Pancreas (tissue), 10 donors: ENCODE results near the gene CCR4. TPM values are rescaled to one million over a fixed set of nuclear protein-coding genes. Genes with fewer than 3 reads are reported as not detected.
"Not testable (repeated sequence)": the region's sequence is repeated elsewhere in the genome, so short reads cannot be mapped to it uniquely, and the experiment has no call there.

ENCODE experiments used
- ATAC-seq, 4 donors: fragments of 200-7000 bp; cut with Tn5 transposase; one replicate each; pipeline versions ENCODE4 v1.8.0 to v1.9.1; 2020; ENCODE audit warnings: mild to moderate bottlenecking in 4 of 4, moderate library complexity in 4 of 4
- DNase-seq, 6 donors: peaks; one replicate each; pipeline ENCODE4 v3.0.0-alpha.2; 2020
- FAIRE-seq: peaks from 2 replicates; lab custom pipeline; 2012; peaks lifted over from hg19 to GRCh38; lab: Jason Lieb, UNC
- H3K27ac ChIP-seq, 4 donors: fragments of 200-600 bp; sonication (generic); 1 replicate in 3 of 4; 2 replicates in 1 of 4; pipeline versions ENCODE4 v1.5.0 to v1.8.0; 2020
- H3K27me3 ChIP-seq, 4 donors: fragments of 200-600 bp; one replicate each; pipeline ENCODE4 v1.8.0; 2021
- H3K36me3 ChIP-seq, 3 donors: fragments of 200-600 bp; sonication (generic) in 1 of 3; one replicate each; pipeline versions ENCODE4 v1.5.0 to v1.8.0; 2020 to 2021
- H3K4me1 ChIP-seq, 3 donors: fragments of 200-600 bp; one replicate each; pipeline ENCODE4 v1.8.0; 2021
- H3K4me3 ChIP-seq, 4 donors: fragments of 200-600 bp; sonication (generic) in 2 of 4; one replicate each; pipeline versions ENCODE4 v1.5.0 to v1.8.0; 2020 to 2021
- H3K9me3 ChIP-seq, 4 donors: fragments of 200-600 bp; one replicate each; pipeline ENCODE4 v1.8.0; 2021
- CTCF ChIP-seq, 4 donors: fragments of 200-600 bp; sonication (generic) in 3 of 4; IDR thresholded peaks; one replicate each; pipeline versions ENCODE4 v1.5.0 to v1.8.0; 2021; ENCODE audit warnings: antibody characterized with exemption in 4 of 4
- WGBS, 2 donors: extraction: QIAGEN DNeasy Blood & Tissue Kit; methylation state at CpG; one replicate each; pipeline ENCODE4 v1.1.7; 2013; 5-methylcytosine and 5-hydroxymethylcytosine counted together
- intact Hi-C, 3 donors: fragments of 100-400 bp; cut with DNase I; formaldehyde crosslinking; loops; one replicate each; pipeline versions ENCODE4 v1.11.1 to v1.14.2; 2022
- polyA plus RNA-seq, 2 donors: library from polyadenylated mRNA; stranded (reverse); fragments of 200-250 nt; gene quantifications; one replicate each; pipeline ENCODE4 v1.2.3, GENCODE V29; 2013
- total RNA-seq, 6 donors: library from RNA; stranded (reverse); fragmentation: NEBNext Ultra II Directional in 4 of 6; extraction: Animal tissue kit (Norgen Biotek cat#: 25700) in 4 of 6; gene quantifications; one replicate each; pipeline versions ENCODE4 v1.2.1 to v1.2.4, GENCODE V29; 2021 to 2023
- donor health status: healthy with polysubstance abuse.
- donor health status: DM: no; HTN: no; CAD: no; lungs with moderate emphysema.
- donor health status: DM: no; HTN: no; CAD: no.
- donor health status: control.
- donor health status: control.
- donor health status: Bipolar disorder and iron deficiency.
- donor health status: DM: yes; HTN: yes; CAD: no.
- donor health status: DM: no; HTN: no; CAD: no.
- donor health status: DM: no; HTN: no; CAD: no.
- donor health status: DM: yes; HTN: yes; CAD: no.

Gene CCR4
- total and polyA plus RNA-seq, 8 donors = 0.06 to 0.25 (median 0.09) TPM; not detected in 4

- FAIRE-seq (no peak), DNase-seq (no peak), ATAC-seq (no peak)
- WGBS, 2 donors = 88 to 91% methylated on average over 1 of the region's 1 CpG
- intact Hi-C loops = no loop called here
- no peak for TF ChIP-seq CTCF (IDR thresholded peaks at IDR 0.05)
- Histone ChIP-seq H3K36me3 (no peaks in the 10 kb centered on the region), H3K9me3 (no peaks in the 10 kb centered on the region), H3K4me3 (no peak overlapping the region), H3K27me3 (no peaks in the 10 kb centered on the region), H3K4me1 (no peaks in the 10 kb centered on the region), H3K27ac (no peak overlapping the region)
Measured at GRCh38 chr3:32973982-32974381, 22.5 kb downstream of the CCR4 start.

GRCh38 chr3:32975891-32976595 lies 24.6 kb downstream of the CCR4 start:
- Histone ChIP-seq H3K27me3 (no peaks in the 10 kb centered on the region), H3K27ac (no peak overlapping the region), H3K4me3 (no peak overlapping the region), H3K4me1 (no peaks in the 10 kb centered on the region), H3K36me3 (no peaks in the 10 kb centered on the region), H3K9me3 (no peaks in the 10 kb centered on the region)
- intact Hi-C loops = no loop called here
- FAIRE-seq (no peak), DNase-seq (no peak), ATAC-seq (no peak)
- 75 to 80% methylated on average over 6 of the region's 6 CpGs for WGBS, 2 donors
- TF ChIP-seq CTCF (IDR thresholded peaks at IDR 0.05) = no peak

GRCh38 chr3:32977861-32978260 lies 26.4 kb downstream of the CCR4 start:
- intact Hi-C loops = no loop called here
- Histone ChIP-seq H3K27ac (no peak overlapping the region), H3K4me1 (no peaks in the 10 kb centered on the region), H3K4me3 (no peak overlapping the region), H3K36me3 (no peaks in the 10 kb centered on the region), H3K9me3 (no peaks in the 10 kb centered on the region), H3K27me3 (no peaks in the 10 kb centered on the region)
- FAIRE-seq (no peak), DNase-seq (no peak), ATAC-seq (no peak)
- TF ChIP-seq CTCF (IDR thresholded peaks at IDR 0.05) = no peak
- WGBS, 2 donors = 62 to 66% methylated on average over 10 of the region's 10 CpGs

- no peak for DNase-seq
- no peak overlapping the region for H3K4me3 ChIP-seq
- H3K36me3 ChIP-seq = no peaks in the 10 kb centered on the region
- WGBS, 2 donors = 67 to 78% methylated on average over 5 of the region's 5 CpGs
- no peaks in the 10 kb centered on the region for H3K27me3 ChIP-seq
- no peak for FAIRE-seq
- intact Hi-C loops = no loop called here
- H3K4me1 ChIP-seq = no peaks in the 10 kb centered on the region
- H3K27ac ChIP-seq = no peak overlapping the region
- H3K9me3 ChIP-seq = no peaks in the 10 kb centered on the region
- TF ChIP-seq CTCF (IDR thresholded peaks at IDR 0.05) = no peak
- ATAC-seq = no peak
Measured at GRCh38 chr3:32978331-32978730, 26.9 kb downstream of the CCR4 start.

GRCh38 chr3:32983124-32983523 lies 31.7 kb downstream of the CCR4 start:
- no peak for FAIRE-seq
- intact Hi-C loops = no loop called here
- no peak for TF ChIP-seq CTCF (IDR thresholded peaks at IDR 0.05)
- no peak overlapping the region for H3K27ac ChIP-seq
- no peaks in the 10 kb centered on the region for H3K9me3 ChIP-seq
- no peaks in the 10 kb centered on the region for H3K4me1 ChIP-seq
- no peak for DNase-seq
- H3K4me3 ChIP-seq = no peak overlapping the region
- no peak for ATAC-seq
- no peaks in the 10 kb centered on the region for H3K27me3 ChIP-seq
- H3K36me3 ChIP-seq = no peaks in the 10 kb centered on the region

- DNase-seq, H3K9me3 ChIP-seq, H3K27me3 ChIP-seq, H3K4me3 ChIP-seq, intact Hi-C loops, H3K36me3 ChIP-seq, FAIRE-seq, H3K4me1 ChIP-seq, ATAC-seq, H3K27ac ChIP-seq: not testable (repeated sequence)
- 84 to 94% methylated on average over 2 to 3 of the region's 3 CpGs for WGBS, 2 donors
Measured at GRCh38 chr3:32984918-32985317, 33.5 kb downstream of the CCR4 start.
